GM19324 (cell line): ENCODE data around the gene PSEN1.

Source experiments
- ATAC-seq: cut with Tn5 transposase; IDR thresholded peaks from one replicate; pipeline ENCODE4 v1.9.1; 2021; ENCODE audit warnings: mild to moderate bottlenecking, moderate library complexity; ENCODE audit not compliant: unreplicated experiment, low FRiP score

PSEN1 gene

DNA sequence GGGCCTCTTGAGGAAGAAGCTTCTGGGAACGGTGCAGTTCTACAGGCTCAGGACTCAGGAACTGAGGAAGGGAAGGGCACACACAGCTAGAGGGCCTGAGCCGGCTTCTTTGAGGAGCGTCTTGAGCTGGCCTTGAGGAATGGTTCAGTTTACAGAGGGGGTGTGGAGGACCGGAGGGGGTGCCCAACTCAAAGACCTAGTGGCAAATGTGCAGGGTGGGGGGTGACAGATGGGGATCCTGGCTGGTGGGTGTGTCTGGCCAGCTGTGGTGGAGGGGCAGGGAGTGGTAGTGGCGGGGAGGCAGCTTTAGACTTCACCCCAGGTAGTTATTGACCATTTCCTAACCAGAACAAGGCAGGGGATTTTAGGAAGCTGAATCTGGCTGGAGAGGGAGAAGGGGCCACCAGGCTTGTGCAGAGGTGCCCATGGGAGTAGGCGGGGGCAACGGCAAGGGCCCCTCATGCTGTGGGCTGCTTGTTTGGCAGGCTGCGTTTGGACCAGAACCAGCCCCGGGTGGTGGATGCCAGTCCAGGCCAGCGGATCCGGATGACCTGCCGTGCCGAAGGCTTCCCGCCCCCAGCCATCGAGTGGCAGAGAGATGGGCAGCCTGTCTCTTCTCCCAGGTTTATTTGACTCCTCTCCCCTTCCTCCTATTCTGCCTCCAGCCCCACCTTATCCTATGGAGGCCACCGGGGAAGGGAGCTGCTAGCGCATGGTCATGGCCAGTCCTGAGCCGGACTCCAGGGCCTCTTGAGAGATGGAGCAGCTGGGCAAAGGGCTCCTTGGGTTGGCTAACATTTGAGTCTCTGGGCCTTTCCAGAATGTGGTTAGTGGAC is 128.8 kb downstream of the PSEN1 start:
- no peak for ATAC-seq

DNA sequence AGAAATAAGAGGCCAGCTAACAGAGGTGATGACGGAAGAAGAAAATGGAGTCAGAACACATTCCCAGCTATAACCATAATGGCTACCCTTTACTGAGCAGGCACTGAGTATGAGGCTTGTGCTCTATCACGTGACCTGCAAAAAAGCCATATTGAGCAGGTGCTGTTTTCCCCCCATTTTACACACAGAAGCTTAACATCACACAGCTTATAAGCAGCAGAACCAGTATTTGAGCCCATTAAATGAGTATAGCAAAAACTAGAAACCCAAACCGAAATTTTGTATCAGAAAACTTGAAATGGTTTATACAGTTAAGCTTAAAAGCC is 129.4 kb downstream of the PSEN1 start:
- ATAC-seq = no peak

DNA sequence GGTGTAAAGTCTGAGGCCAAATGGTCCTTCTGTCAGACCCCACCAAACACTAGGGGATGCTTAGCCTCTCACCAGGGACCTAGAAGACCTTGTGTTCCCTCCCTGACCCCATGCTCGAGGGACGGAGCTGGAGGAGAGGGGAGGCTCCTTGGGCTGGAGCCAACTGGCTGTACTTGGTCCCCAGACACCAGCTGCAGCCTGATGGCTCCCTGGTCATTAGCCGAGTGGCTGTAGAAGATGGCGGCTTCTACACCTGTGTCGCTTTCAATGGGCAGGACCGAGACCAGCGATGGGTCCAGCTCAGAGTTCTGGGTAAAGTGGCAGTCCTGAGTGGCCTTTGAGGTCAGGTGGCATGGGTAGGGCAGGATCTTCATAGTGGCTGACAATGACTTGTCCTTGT is 130.0 kb downstream of the PSEN1 start:
- no peak for ATAC-seq

DNA sequence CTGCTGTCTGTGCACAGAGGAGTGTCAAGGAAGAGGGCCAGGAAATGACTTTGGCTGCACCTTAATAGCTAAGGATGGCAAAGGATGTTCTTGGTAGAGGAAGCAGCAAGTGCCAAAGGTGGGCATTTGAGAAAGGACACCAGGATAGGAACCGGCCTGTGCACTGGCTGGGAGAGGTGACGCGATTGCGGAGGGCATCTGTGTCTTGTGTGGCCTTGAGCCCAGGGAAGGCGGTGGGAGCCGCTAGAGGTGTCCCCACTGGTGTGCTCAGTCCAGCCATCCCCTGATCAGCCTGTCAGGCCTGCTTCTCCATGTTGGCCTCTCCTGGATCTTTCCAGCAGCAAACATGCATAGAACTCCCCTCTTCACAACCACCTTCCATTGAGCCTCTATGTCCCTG is 131.2 kb downstream of the PSEN1 start:
- no peak for ATAC-seq

DNA sequence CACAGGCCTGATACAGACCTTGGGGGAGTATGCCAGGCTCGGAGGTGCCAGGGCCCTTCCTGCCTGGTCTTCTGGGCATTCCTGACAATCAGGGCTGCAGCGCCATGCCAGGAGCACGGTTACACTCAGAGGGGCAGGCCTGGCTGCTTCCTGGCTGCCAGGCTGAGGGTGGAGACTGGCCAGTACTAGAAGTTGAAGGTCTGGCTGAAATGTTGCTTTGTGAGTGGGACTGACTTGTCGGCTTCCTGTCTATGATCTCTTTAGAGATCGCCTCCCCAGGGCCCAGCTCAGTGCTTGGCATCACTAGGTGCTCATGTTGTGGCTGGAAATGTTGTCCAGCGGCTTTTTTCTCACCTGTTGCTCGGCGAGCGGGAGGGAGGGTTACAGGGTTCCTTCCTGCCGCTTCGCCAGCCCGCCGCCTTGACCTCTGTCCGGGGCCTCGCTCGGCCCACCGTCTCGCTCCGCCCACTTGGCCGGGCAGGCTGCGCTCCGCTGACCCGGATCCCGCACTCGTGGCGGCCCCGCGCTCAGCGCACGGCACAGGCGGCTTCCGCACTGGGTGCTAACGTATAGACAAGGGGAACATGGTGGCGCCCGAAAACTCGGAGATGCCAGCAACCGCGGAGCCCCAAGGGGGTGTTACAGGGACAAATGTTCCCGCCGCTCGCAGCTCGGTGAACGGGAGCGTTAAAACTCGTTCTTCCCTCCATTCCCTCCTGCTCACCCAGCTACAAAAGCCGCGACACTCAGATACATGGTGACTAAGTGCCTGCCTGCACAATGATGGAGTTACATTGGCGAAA is 133.6 kb downstream of the PSEN1 start:
- ATAC-seq = peak; percentile 66

DNA sequence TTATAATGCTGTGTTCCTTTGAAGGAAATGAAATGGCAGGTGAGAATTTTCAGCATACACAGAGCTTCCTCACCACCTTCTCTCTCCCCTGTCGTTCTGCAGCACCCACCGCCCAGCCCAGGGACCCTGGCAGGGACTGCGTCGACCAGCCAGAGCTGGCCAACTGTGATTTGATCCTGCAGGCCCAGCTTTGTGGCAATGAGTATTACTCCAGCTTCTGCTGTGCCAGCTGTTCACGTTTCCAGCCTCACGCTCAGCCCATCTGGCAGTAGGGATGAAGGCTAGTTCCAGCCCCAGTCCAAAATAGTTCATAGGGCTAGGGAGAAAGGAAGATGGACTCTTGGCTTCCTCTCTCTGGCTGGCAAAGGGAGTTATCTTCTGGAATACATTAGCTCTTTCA is 136.1 kb downstream of the PSEN1 start:
- ATAC-seq = no peak
